HepG2 (cell line): ENCODE results near the gene YAP1. TPM values are rescaled to one million over a fixed set of nuclear protein-coding genes. Genes with fewer than 3 reads are reported as not detected.

Source experiments
- AGO1 ChIP-seq: fragments of 200-400 bp; formaldehyde crosslinking; IDR thresholded peaks from 2 replicates; pipeline ENCODE4 v1.6.1; 2017; ENCODE audit warnings: mild to moderate bottlenecking, low read depth, low read length, moderate library complexity; ENCODE audit not compliant: poor library complexity, severe bottlenecking
- ATF1 ChIP-seq: IDR thresholded peaks from 2 replicates; pipeline ENCODE4 v1.6.1; 2016; ENCODE audit warnings: mild to moderate bottlenecking, control low read depth
- CBX5 ChIP-seq: sonication (generic); formaldehyde crosslinking; IDR thresholded peaks from 2 replicates; pipeline ENCODE4 v1.4.0; 2020; ENCODE audit warnings: missing genetic modification reagents, borderline replicate concordance
- ETV5 ChIP-seq: IDR thresholded peaks from 2 replicates; pipeline ENCODE4 v1.6.1; 2018; ENCODE audit warnings: missing biosample characterization, missing genetic modification reagents, inconsistent platforms, borderline replicate concordance
- FOSL2 ChIP-seq: sonication (generic); formaldehyde crosslinking; IDR thresholded peaks from 2 replicates; pipeline ENCODE4 v1.4.0; 2020; ENCODE audit warnings: missing genetic modification reagents
- HDAC2 ChIP-seq: sonication (generic); formaldehyde crosslinking; IDR thresholded peaks from 2 replicates; pipeline ENCODE4 v1.4.0; 2020; ENCODE audit warnings: missing genetic modification reagents
- IKZF1 ChIP-seq: fragments of 450-650 bp; IDR thresholded peaks from 2 replicates; pipeline ENCODE4 v1.7.1; 2016
- IRX3 ChIP-seq: sonication (generic); formaldehyde crosslinking; IDR thresholded peaks from 2 replicates; pipeline ENCODE4 v1.8.1; 2023; ENCODE audit warnings: mild to moderate bottlenecking, low read depth, missing genetic modification reagents, borderline replicate concordance
- MBD4 ChIP-seq: IDR thresholded peaks from 2 replicates; pipeline ENCODE4 v1.6.1; 2012; ENCODE audit warnings: low read length, inconsistent platforms, borderline replicate concordance
- MED1 ChIP-seq: sonication (generic); formaldehyde crosslinking; IDR thresholded peaks from 2 replicates; pipeline ENCODE4 v1.4.0; 2020; ENCODE audit warnings: missing genetic modification reagents
- MYNN ChIP-seq: sonication (generic); formaldehyde crosslinking; IDR thresholded peaks from 2 replicates; pipeline ENCODE4 v1.4.0; 2020; ENCODE audit warnings: mild to moderate bottlenecking, low read depth, missing genetic modification reagents
- ONECUT2 ChIP-seq: sonication (generic); formaldehyde crosslinking; IDR thresholded peaks from 2 replicates; pipeline ENCODE4 v1.4.0; 2020; ENCODE audit warnings: missing genetic modification reagents
- PHF21A ChIP-seq: sonication (generic); formaldehyde crosslinking; IDR thresholded peaks from 2 replicates; pipeline ENCODE4 v1.5.0; 2020; ENCODE audit warnings: mild to moderate bottlenecking, missing genetic modification reagents
- REPIN1 ChIP-seq: sonication (generic); formaldehyde crosslinking; IDR thresholded peaks from 2 replicates; pipeline ENCODE4 v1.8.0; 2022; ENCODE audit warnings: missing genetic modification reagents, low read depth, mild to moderate bottlenecking, borderline replicate concordance
- SALL2 ChIP-seq: sonication (generic); formaldehyde crosslinking; IDR thresholded peaks from 2 replicates; pipeline ENCODE4 v1.8.1; 2023; ENCODE audit warnings: mild to moderate bottlenecking, missing genetic modification reagents, inconsistent platforms
- SMAD9 ChIP-seq: sonication (generic); formaldehyde crosslinking; IDR thresholded peaks from 2 replicates; pipeline ENCODE4 v1.5.1; 2020; ENCODE audit warnings: mild to moderate bottlenecking, missing genetic modification reagents
- TEAD3 ChIP-seq: optimal IDR thresholded peaks from 2 replicates; pipeline ENCODE3; 2016; ENCODE audit warnings: borderline replicate concordance
- TOE1 ChIP-seq: sonication (generic); formaldehyde crosslinking; IDR thresholded peaks from 2 replicates; pipeline ENCODE4 v1.4.0; 2020; ENCODE audit warnings: mild to moderate bottlenecking, missing genetic modification reagents
- ZBTB38 ChIP-seq: sonication (generic); formaldehyde crosslinking; IDR thresholded peaks from 2 replicates; pipeline ENCODE4 v1.5.1; 2020; ENCODE audit warnings: mild to moderate bottlenecking, missing genetic modification reagents
- ZNF251 ChIP-seq: sonication (generic); formaldehyde crosslinking; IDR thresholded peaks from 2 replicates; pipeline ENCODE4 v1.9.0; 2021; ENCODE audit warnings: mild to moderate bottlenecking, missing genetic modification reagents
- ZNF501 ChIP-seq: sonication (generic); formaldehyde crosslinking; IDR thresholded peaks from 2 replicates; pipeline ENCODE4 v1.5.1; 2020; ENCODE audit warnings: mild to moderate bottlenecking, moderate library complexity, missing genetic modification reagents
- ZNF510 ChIP-seq: sonication (generic); formaldehyde crosslinking; IDR thresholded peaks from 2 replicates; pipeline ENCODE4 v1.4.0; 2020; ENCODE audit warnings: low read depth, mild to moderate bottlenecking, missing genetic modification reagents
- ZNF660 ChIP-seq: sonication (generic); formaldehyde crosslinking; IDR thresholded peaks from 2 replicates; pipeline ENCODE4 v1.5.1; 2020; ENCODE audit warnings: mild to moderate bottlenecking, low read depth, missing genetic modification reagents, borderline replicate concordance
- ZNF775 ChIP-seq: sonication (generic); formaldehyde crosslinking; IDR thresholded peaks from 2 replicates; pipeline ENCODE4 v1.4.0; 2020; ENCODE audit warnings: missing genetic modification reagents, mild to moderate bottlenecking, moderate library complexity, borderline replicate concordance
- polyA plus RNA-seq, 8 experiments: library from polyadenylated mRNA; depleted of rRNA in 3 of 8; stranded (reverse) in 7 of 8; unstranded in 1 of 8; fragments of >200 nt; fragmentation: Illumina TruSeq in 4 of 8; extraction: Trizol in 4 of 8; gene quantifications; 2 replicates each; pipeline versions ENCODE4 v1.2.1 to v1.2.3, GENCODE V29; 2011 to 2016; ENCODE audit warnings: low read depth in 4 of 8, missing spikeins in 1 of 8, mixed read lengths in 1 of 8; ENCODE audit not compliant: insufficient read depth in 1 of 8
- total RNA-seq, 5 experiments: library from RNA; depleted of rRNA; stranded (reverse); fragments of >200 nt; fragmentation: Illumina TruSeq; extraction: Trizol; gene quantifications; 2 replicates each; pipeline ENCODE4 v1.2.3, GENCODE V29; 2016; ENCODE audit warnings: low read depth in 1 of 5
- TF ChIP-seq, protein P1 (sequence below): sonication (generic); formaldehyde crosslinking; IDR thresholded peaks from 2 replicates; pipeline ENCODE4 v1.8.1; 2023; ENCODE audit warnings: mild to moderate bottlenecking, moderate library complexity, missing genetic modification reagents
- TF ChIP-seq, protein P2 (sequence below): sonication (generic); formaldehyde crosslinking; IDR thresholded peaks from 2 replicates; pipeline ENCODE4 v1.4.0; 2020; ENCODE audit warnings: missing genetic modification reagents
- TF ChIP-seq, protein P3 (sequence below): IDR thresholded peaks from 2 replicates; pipeline ENCODE4 v1.6.1; 2012; ENCODE audit warnings: low read depth, low read length, improper control_type of control experiment

The YAP1 gene
- total and polyA plus RNA-seq, 2 of the 13 experiments (the other 11 are each of a cell fraction or from before 2014, with no cell fraction given), result 59.5 to 91.0 TPM

DNA sequence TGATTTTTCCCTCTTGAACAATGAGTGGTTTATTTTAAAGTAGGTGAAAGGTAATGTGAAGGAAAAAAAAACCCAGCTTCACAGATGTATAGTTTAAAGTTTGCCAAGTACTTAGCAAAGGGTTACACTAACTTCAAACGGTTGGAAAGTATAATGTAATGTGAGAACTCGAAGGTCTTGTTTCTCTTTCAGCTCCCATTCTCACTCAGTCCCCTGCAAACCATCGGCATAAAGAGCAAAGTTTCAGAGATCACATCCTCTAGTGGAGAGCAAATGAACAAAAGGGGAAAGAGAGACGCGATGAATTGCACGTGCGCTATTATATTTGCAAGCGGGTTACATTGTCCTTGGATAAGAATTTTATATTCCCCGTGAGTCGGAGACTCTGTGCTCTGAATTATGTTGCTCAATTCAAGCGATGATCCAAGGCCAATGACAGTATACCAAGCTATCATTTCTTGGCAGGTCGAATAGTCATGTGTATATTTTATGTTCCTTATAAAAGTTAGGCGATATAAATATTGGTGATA is 169.5 kb downstream of the YAP1 start (continued):
- TF ChIP-seq ETV5 (peak; percentile 78; the same call in 1 of the 2 replicates), MYNN (no peak), TEAD3 (CRISPR knock-in tag) (peak; percentile 51), ZNF510 (no peak), ZNF775 (CRISPR knock-in tag) (peak; percentile 99), AGO1 (no peak), REPIN1 (CRISPR knock-in tag) (peak; percentile 63), CBX5 (CRISPR knock-in tag) (no peak), ZNF660 (CRISPR knock-in tag) (no peak), IRX3 (CRISPR knock-in tag) (no peak), SALL2 (CRISPR knock-in tag) (peak; percentile 37; the same call in 1 of the 2 replicates), PHF21A (CRISPR knock-in tag) (peak; percentile 71), HDAC2 (CRISPR knock-in tag) (peak; percentile 77; the same call in 1 of the 2 replicates), MBD4 (peak; percentile 72; the same call in 1 of the 2 replicates), ZNF251 (CRISPR knock-in tag) (no peak), TOE1 (CRISPR knock-in tag) (peak; percentile 25; the same call in 1 of the 2 replicates), IKZF1 (no peak), FOSL2 (peak; percentile 28; the same call in 1 of the 2 replicates), ONECUT2 (CRISPR knock-in tag) (peak; percentile 40; the same call in 1 of the 2 replicates), ZBTB38 (no peak; the same call in 1 of the 2 replicates), MED1 (CRISPR knock-in tag) (peak; percentile 94), ATF1 (CRISPR knock-in tag) (peak; percentile 65; the same call in 1 of the 2 replicates), ZNF501 (CRISPR knock-in tag) (no peak), SMAD9 (CRISPR knock-in tag) (no peak)
- TF ChIP-seq, protein P1, sequence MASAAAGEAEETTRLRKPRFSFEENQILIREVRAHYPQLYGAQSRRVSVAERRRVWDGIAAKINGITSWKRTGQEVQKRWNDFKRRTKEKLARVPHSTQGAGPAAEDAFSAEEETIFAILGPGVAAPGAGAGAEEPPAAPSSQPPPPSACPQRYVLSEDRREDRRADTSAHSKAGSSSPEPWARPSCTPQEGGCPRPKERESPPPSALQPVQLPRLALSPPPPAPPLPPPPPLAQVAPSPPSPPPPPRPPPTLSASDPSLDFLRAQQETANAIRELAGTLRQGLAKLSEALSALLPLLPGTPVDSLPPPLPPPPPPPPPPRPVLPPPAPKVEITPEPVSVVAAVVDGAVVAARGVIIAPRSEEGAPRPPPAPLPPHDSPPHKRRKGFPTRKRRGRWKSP (CRISPR knock-in tag), result peak; percentile 48; the same call in 1 of the 2 replicates
- TF ChIP-seq, protein P2, sequence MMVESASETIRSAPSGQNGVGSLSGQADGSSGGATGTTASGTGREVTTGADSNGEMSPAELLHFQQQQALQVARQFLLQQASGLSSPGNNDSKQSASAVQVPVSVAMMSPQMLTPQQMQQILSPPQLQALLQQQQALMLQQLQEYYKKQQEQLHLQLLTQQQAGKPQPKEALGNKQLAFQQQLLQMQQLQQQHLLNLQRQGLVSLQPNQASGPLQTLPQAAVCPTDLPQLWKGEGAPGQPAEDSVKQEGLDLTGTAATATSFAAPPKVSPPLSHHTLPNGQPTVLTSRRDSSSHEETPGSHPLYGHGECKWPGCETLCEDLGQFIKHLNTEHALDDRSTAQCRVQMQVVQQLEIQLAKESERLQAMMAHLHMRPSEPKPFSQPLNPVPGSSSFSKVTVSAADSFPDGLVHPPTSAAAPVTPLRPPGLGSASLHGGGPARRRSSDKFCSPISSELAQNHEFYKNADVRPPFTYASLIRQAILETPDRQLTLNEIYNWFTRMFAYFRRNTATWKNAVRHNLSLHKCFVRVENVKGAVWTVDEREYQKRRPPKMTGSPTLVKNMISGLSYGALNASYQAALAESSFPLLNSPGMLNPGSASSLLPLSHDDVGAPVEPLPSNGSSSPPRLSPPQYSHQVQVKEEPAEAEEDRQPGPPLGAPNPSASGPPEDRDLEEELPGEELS (CRISPR knock-in tag), result peak; percentile 88
- TF ChIP-seq, protein P3, sequence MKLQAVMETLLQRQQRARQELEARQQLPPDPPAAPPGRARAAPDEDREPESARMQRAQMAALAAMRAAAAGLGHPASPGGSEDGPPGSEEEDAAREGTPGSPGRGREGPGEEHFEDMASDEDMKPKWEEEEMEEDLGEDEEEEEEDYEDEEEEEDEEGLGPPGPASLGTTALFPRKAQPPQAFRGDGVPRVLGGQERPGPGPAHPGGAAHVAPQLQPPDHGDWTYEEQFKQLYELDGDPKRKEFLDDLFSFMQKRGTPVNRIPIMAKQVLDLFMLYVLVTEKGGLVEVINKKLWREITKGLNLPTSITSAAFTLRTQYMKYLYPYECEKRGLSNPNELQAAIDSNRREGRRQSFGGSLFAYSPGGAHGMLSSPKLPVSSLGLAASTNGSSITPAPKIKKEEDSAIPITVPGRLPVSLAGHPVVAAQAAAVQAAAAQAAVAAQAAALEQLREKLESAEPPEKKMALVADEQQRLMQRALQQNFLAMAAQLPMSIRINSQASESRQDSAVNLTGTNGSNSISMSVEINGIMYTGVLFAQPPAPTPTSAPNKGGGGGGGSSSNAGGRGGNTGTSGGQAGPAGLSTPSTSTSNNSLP, result peak; percentile 88
